Retinal pigment epithelial cell (primary cell): Measurements from ENCODE around the gene NDUFA13.

Experiments used
- DNase-seq: peaks from one replicate; pipeline ENCODE4 v3.0.0-alpha.2; 2010; ENCODE audit warnings: low read depth
- H3K4me3 ChIP-seq: 2 replicates; pipeline ENCODE4 v1.5.1; 2011; ENCODE audit warnings: mild to moderate bottlenecking, low read length, control low read depth, moderate library complexity
- CTCF ChIP-seq: conservative IDR thresholded peaks from 2 replicates; pipeline ENCODE4 v1.5.1; 2011; ENCODE audit warnings: low read depth, low read length, control low read depth, inconsistent platforms

The NDUFA13 gene

GRCh38 chr19:19532806-19533701 lies 17.0 kb downstream of the NDUFA13 start:
- no peak overlapping the region for H3K4me3 ChIP-seq
- DNase-seq: no peak
- TF ChIP-seq CTCF: no peak

- H3K4me3 ChIP-seq: no peak overlapping the region
- no peak for DNase-seq
- no peak for TF ChIP-seq CTCF
Observed at GRCh38 chr19:19533841-19534240, 17.8 kb downstream of the NDUFA13 start.

- TF ChIP-seq CTCF: no peak
- H3K4me3 ChIP-seq: no peak overlapping the region
- DNase-seq: no peak
Observed at GRCh38 chr19:19534556-19535265, 18.7 kb downstream of the NDUFA13 start.

- no peak for DNase-seq
- H3K4me3 ChIP-seq: no peak overlapping the region
- no peak for TF ChIP-seq CTCF
Observed at GRCh38 chr19:19535311-19536191, 19.5 kb downstream of the NDUFA13 start.

- DNase-seq: no peak
- no peak overlapping the region for H3K4me3 ChIP-seq
- TF ChIP-seq CTCF: no peak
Observed at GRCh38 chr19:19537075-19538048, 21.3 kb downstream of the NDUFA13 start.
